Frontal cortex (tissue), 4 donors: ENCODE data around the gene LGMN. TPM values are rescaled to one million over a fixed set of nuclear protein-coding genes. Genes with fewer than 3 reads are reported as not detected.
"Not testable (repeated sequence)": the region's sequence is repeated elsewhere in the genome, so short reads cannot be mapped to it uniquely, and the experiment has no call there.

ENCODE experiments used
- DNase-seq, 2 donors: peaks; one replicate each; pipeline ENCODE4 v3.0.0; 2012; ENCODE audit warnings: low spot score in 2 of 2
- FAIRE-seq: peaks from 2 replicates; lab custom pipeline; 2012; peaks lifted over from hg19 to GRCh38; lab: Jason Lieb, UNC
- total RNA-seq: library from RNA; depleted of rRNA; stranded (reverse); fragments of >200 nt; gene quantifications from one replicate; pipeline ENCODE4 v1.2.3, GENCODE V29; 2014
- donor health status: control.
- donor health status: control.
- donor health status: control.

LGMN gene
- total RNA-seq, 1 donor from 2014 or later: 28.9 TPM

- not testable (repeated sequence) for FAIRE-seq, DNase-seq
Measured at GRCh38 chr14:92763666-92764631, 15.5 kb upstream of the LGMN start.

GRCh38 chr14:92760524-92760805 is 12.0 kb upstream of the LGMN start:
- DNase-seq (no peak), FAIRE-seq (no peak)

- FAIRE-seq: no peak
- DNase-seq: no peak
Measured at GRCh38 chr14:92759679-92760523, 11.5 kb upstream of the LGMN start.

- no peak for FAIRE-seq
- no peak for DNase-seq
Measured at GRCh38 chr14:92759300-92759678, 10.9 kb upstream of the LGMN start.

- no peak for FAIRE-seq
- no peak for DNase-seq
Measured at GRCh38 chr14:92756446-92756845, 8.0 kb upstream of the LGMN start.

GRCh38 chr14:92755495-92755894 is 7.1 kb upstream of the LGMN start:
- FAIRE-seq (no peak), DNase-seq (no peak)

GRCh38 chr14:92754966-92755365 is 6.5 kb upstream of the LGMN start:
- DNase-seq (no peak), FAIRE-seq (no peak)

- no peak for FAIRE-seq
- DNase-seq: no peak
Measured at GRCh38 chr14:92753250-92753649, 4.8 kb upstream of the LGMN start.

GRCh38 chr14:92751819-92752218 is 3.4 kb upstream of the LGMN start:
- DNase-seq (no peak), FAIRE-seq (no peak)

- DNase-seq (no peak), FAIRE-seq (no peak)
Measured at GRCh38 chr14:92750994-92751400, 2.6 kb upstream of the LGMN start.

GRCh38 chr14:92750222-92750728 is 1.8 kb upstream of the LGMN start:
- not testable (repeated sequence) for DNase-seq, FAIRE-seq

GRCh38 chr14:92747701-92748258 is 647 bp downstream of the LGMN start:
- DNase-seq (no peak), FAIRE-seq (no peak)

GRCh38 chr14:92744198-92744597 is 4.2 kb downstream of the LGMN start:
- no peak for DNase-seq
- FAIRE-seq: no peak

GRCh38 chr14:92740440-92740839 is 8.0 kb downstream of the LGMN start:
- FAIRE-seq: no peak

GRCh38 chr14:92737619-92738188 is 10.7 kb downstream of the LGMN start:
- no peak for DNase-seq
- no peak for FAIRE-seq

More at GRCh38 chr14:92740440-92740839, 8.0 kb downstream of the LGMN start:
- no peak for DNase-seq

GRCh38 chr14:92737206-92737605 is 11.2 kb downstream of the LGMN start:
- DNase-seq (no peak), FAIRE-seq (no peak)

GRCh38 chr14:92735344-92735743 is 13.1 kb downstream of the LGMN start:
- FAIRE-seq (no peak), DNase-seq (no peak)

- FAIRE-seq (no peak), DNase-seq (no peak)
Measured at GRCh38 chr14:92734618-92735017, 13.8 kb downstream of the LGMN start.

GRCh38 chr14:92733007-92733406 is 15.4 kb downstream of the LGMN start:
- FAIRE-seq (no peak), DNase-seq (no peak)

GRCh38 chr14:92731622-92732115 is 16.8 kb downstream of the LGMN start:
- FAIRE-seq (no peak), DNase-seq (no peak)
